Heart right ventricle (tissue), 16 donors: ENCODE measurements around the gene SELENOI. TPM values are rescaled to one million over a fixed set of nuclear protein-coding genes. Genes with fewer than 3 reads are reported as not detected.

Experiments
- ATAC-seq, 8 donors: fragments of 200-7000 bp; cut with Tn5 transposase; one replicate each; pipeline ENCODE4 v1.9.1; 2020; ENCODE audit warnings: mild to moderate bottlenecking in 8 of 8, moderate library complexity in 8 of 8, moderate number of reproducible peaks in 1 of 8
- DNase-seq, 2 donors: peaks; one replicate each; pipeline ENCODE4 v3.0.0-alpha.2; 2020
- H3K27ac ChIP-seq, 10 donors: fragments of 200-600 bp; sonication (generic) in 2 of 10; one replicate each; pipeline versions ENCODE4 v1.5.0 to v1.8.0; 2020 to 2022; ENCODE audit warnings: mild to moderate bottlenecking in 3 of 10
- H3K27me3 ChIP-seq, 7 donors: fragments of 200-600 bp; one replicate each; pipeline ENCODE4 v1.8.0; 2021 to 2022; ENCODE audit warnings: mild to moderate bottlenecking in 2 of 7
- H3K36me3 ChIP-seq, 9 donors: fragments of 200-600 bp; sonication (generic) in 1 of 9; one replicate each; pipeline versions ENCODE4 v1.5.0 to v1.8.0; 2020 to 2022; ENCODE audit warnings: mild to moderate bottlenecking in 2 of 9
- H3K4me1 ChIP-seq, 9 donors: fragments of 200-600 bp; sonication (generic) in 1 of 9; one replicate each; pipeline versions ENCODE4 v1.5.0 to v1.8.0; 2020 to 2022; ENCODE audit warnings: mild to moderate bottlenecking in 4 of 9
- H3K4me3 ChIP-seq, 10 donors: fragments of 200-600 bp; sonication (generic) in 2 of 10; one replicate each; pipeline versions ENCODE4 v1.5.0 to v1.8.0; 2020 to 2022; ENCODE audit warnings: mild to moderate bottlenecking in 7 of 10, moderate library complexity in 2 of 10
- H3K9me3 ChIP-seq, 11 donors: fragments of 200-600 bp in 10 of 11; sonication (generic) in 2 of 11; one replicate each; pipeline versions ENCODE4 v1.5.0 to v1.8.0; 2013 to 2022; ENCODE audit warnings: mild to moderate bottlenecking in 2 of 11, control low read depth in 1 of 11, moderate library complexity in 1 of 11
- WGBS, 2 donors: extraction: QIAGEN DNeasy Blood & Tissue Kit; methylation state at CpG; one replicate each; pipeline ENCODE4 v1.1.7; 2013; ENCODE audit warnings: inconsistent platforms in 1 of 2; 5-methylcytosine and 5-hydroxymethylcytosine counted together
- intact Hi-C, 10 donors: fragments of 100-400 bp; cut with DNase I; formaldehyde crosslinking; loops; one replicate each; pipeline versions ENCODE4 v1.11.1 to v1.14.2; 2022
- polyA plus RNA-seq, 2 donors: library from polyadenylated mRNA; stranded (reverse); fragments of 200-250 nt; gene quantifications; one replicate each; pipeline ENCODE4 v1.2.3, GENCODE V29; 2013
- total RNA-seq, 10 donors: library from RNA; stranded (reverse); fragmentation: NEBNext Ultra II Directional in 3 of 10; extraction: Animal tissue kit (Norgen Biotek cat#: 25700) in 3 of 10; gene quantifications; one replicate each; pipeline versions ENCODE4 v1.2.1 to v1.2.4, GENCODE V29; 2021 to 2023
- TF ChIP-seq, protein P1 (sequence below), 9 donors: fragments of 200-600 bp; sonication (generic) in 2 of 9; IDR thresholded peaks; one replicate each; pipeline versions ENCODE4 v1.5.0 to v1.8.0; 2021 to 2022; ENCODE audit warnings: antibody characterized with exemption in 9 of 9, mild to moderate bottlenecking in 5 of 9, moderate library complexity in 1 of 9
- donor health status: Arrhythmogenic right ventricular cardiomyopathy.
- donor health status: ischemic (EF 13 %, LVEDD 7.1; RV severe dilation, severe dysfunction).
- donor health status: healthy with polysubstance abuse.
- donor health status: DM: no; HTN: yes; CAD: no.
- donor health status: DM: no; HTN: no; CAD: no.
- donor health status: ischemic (EF 25% LVEDD 6.9; RV normal size, moderate dysfunction).
- donor health status: ischemic (EF 25% LVEDD 5.7; RV mildly dilated, moderate dysfunction).
- donor health status: healthy.
- donor health status: DM: yes; HTN: yes; CAD: no.
- donor health status: Ischemic cardiomyopathy.
- donor health status: ischemic (EF 35%, LVEDD 5.7; RV mildly dilated, moderate dysfunction).
- donor health status: nonischemic (EF 11% LVEDD 7.7; RV severe dilation, severe dysfunction).
- donor health status: DM: yes; HTN: yes; CAD: no.
- donor health status: PGD.
- donor health status: ischemic (EF 29% LVEDD 5.4; RV normal size, mild dysfunction).
- donor health status: nonischemic (EF 23%, LVEDD 6.1; RV moderate dilation, normal function).

Gene SELENOI
- total and polyA plus RNA-seq, 12 donors, result 2.4 to 15.8 (median 11.5) TPM

DNA sequence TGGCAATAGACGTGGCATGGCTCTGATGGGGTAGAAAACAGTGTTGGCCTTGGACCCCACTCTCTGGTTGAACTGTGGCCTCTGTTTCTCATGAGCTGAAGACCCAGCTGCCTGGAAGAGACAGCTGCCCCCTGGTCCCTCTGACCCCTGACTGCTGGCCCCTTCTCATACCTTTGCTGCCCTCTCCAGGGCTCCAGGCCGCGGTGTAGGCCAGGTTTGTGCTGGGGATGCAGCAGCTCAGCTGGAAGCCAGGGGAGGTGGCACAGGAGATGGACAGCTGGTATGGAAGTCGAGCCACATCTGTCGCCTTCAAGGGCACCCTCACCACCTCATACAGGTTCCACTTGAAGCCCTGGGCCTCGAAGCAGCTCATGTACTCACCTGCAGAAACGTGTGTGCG lies 31.7 kb upstream of the SELENOI start:
- ATAC-seq (peak in 1 of 8 donors; percentile 62), DNase-seq (no peak)
- no peak overlapping the region for H3K4me3 ChIP-seq
- no peaks in the 10 kb centered on the region for H3K9me3 ChIP-seq
- H3K36me3 ChIP-seq, result no peaks in the 10 kb centered on the region
- H3K27me3 ChIP-seq, result no peaks in the 10 kb centered on the region
- no peak overlapping the region for H3K27ac ChIP-seq
- no peaks in the 10 kb centered on the region for H3K4me1 ChIP-seq
- WGBS, 2 donors, result 76 to 78% methylated on average over 8 of the region's 8 CpGs
- TF ChIP-seq, protein P1, sequence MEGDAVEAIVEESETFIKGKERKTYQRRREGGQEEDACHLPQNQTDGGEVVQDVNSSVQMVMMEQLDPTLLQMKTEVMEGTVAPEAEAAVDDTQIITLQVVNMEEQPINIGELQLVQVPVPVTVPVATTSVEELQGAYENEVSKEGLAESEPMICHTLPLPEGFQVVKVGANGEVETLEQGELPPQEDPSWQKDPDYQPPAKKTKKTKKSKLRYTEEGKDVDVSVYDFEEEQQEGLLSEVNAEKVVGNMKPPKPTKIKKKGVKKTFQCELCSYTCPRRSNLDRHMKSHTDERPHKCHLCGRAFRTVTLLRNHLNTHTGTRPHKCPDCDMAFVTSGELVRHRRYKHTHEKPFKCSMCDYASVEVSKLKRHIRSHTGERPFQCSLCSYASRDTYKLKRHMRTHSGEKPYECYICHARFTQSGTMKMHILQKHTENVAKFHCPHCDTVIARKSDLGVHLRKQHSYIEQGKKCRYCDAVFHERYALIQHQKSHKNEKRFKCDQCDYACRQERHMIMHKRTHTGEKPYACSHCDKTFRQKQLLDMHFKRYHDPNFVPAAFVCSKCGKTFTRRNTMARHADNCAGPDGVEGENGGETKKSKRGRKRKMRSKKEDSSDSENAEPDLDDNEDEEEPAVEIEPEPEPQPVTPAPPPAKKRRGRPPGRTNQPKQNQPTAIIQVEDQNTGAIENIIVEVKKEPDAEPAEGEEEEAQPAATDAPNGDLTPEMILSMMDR (IDR thresholded peaks at IDR 0.05), result peak in 1 of 9 donors; percentile 31
- intact Hi-C loops, result no loop called here

DNA sequence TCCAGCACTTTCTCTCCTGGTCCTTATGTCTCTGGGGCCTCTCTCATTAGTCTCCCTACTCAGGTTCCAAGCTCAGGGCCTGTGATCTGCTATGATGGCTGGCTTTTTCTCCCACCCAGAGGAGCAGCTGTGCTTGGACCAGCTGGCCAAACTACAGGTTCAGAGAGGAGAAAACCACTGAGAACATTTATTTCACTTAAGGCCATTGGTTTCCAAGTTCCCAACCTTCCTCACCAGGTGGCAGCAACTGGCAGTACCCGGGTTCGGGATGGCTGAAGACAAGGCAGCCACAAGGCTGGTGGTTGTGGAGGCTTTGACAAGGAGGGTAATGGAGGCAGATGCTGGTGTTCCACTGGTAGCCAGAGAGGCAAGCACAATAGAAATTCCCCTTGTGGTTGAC lies 29.9 kb upstream of the SELENOI start:
- peaks cover 0 to 4% (median 0%) of the 10 kb centered on the region in 7 donors for H3K27me3 ChIP-seq
- 59 to 75% methylated on average over 2 of the region's 2 CpGs for WGBS, 2 donors
- TF ChIP-seq, protein P1 (IDR thresholded peaks at IDR 0.05), result no peak
- no peaks in the 10 kb centered on the region for H3K4me1 ChIP-seq
- ATAC-seq, result no peak
- intact Hi-C loops, result no loop called here
- H3K36me3 ChIP-seq, result no peaks in the 10 kb centered on the region
- no peak overlapping the region for H3K4me3 ChIP-seq
- H3K27ac ChIP-seq, result no peak overlapping the region
- DNase-seq, result no peak
- H3K9me3 ChIP-seq, result no peaks in the 10 kb centered on the region

DNA sequence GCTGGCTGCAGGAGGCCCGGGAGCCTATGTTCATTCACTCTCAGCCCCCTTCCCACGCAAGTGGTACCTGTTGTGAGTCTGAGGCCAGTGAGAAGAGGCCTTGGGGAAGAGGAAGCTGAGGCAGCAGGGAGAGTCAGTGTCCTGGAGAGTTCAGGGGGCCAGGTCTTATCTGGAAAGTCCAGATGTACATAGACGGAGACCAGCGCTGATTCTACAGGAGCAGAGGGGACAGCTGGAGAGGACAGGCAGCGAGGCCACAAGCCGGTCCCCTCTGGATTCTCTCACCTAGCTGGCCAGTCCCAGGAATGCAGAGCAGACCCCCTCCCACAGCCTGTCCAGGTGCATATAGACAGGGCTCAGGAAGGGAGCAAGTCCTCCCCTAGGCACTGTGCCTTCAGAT lies 29.1 kb upstream of the SELENOI start:
- intact Hi-C loops, result no loop called here
- Histone ChIP-seq H3K36me3 (no peaks in the 10 kb centered on the region), H3K4me3 (no peak overlapping the region), H3K27ac (no peak overlapping the region), H3K27me3 (peaks cover 0 to 4% (median 0%) of the 10 kb centered on the region in 7 donors), H3K4me1 (no peaks in the 10 kb centered on the region), H3K9me3 (no peaks in the 10 kb centered on the region)
- TF ChIP-seq, protein P1 (IDR thresholded peaks at IDR 0.05), result no peak
- DNase-seq (no peak), ATAC-seq (no peak)
- 73 to 81% methylated on average over 6 of the region's 6 CpGs for WGBS, 2 donors

DNA sequence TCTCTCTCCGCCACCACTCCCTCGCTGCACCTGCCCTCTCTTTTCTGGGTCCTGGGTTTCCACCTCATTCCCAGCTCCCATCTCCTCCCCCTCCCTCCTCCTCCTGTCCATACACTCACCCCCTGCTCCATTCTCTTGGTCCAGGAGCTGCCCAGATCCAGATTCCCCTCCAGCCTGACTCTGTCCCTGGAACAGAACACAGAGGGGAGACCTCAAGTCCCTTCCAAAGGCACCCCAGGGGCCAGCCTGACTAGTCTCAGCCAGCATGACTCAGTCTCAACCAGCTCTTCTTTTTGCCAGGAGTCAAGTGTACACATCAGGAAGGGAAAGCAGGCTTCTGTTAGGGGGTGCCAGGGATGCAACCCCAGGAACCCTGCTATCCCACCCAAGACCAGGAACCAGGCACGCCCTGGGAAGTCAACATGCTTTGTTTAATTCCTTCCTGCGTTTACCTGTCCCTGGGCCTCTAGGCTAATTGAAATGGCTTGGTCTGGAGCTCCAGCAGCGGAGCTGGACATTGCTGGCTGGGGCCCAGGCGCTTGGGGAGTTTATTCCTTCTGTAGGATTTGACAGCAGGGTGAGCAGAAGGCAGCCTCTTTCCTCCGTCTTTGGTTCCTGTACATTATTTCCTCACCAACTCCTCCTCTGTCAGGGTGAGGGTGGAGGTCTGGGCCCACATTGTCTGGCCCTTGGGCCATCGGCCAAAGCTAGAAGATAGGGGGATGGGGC lies 28.4 kb upstream of the SELENOI start:
- ATAC-seq (no peak), DNase-seq (no peak)
- TF ChIP-seq, protein P1 (IDR thresholded peaks at IDR 0.05), result no peak
- Histone ChIP-seq H3K27me3 (peaks cover 0 to 4% (median 0%) of the 10 kb centered on the region in 7 donors), H3K4me3 (no peak overlapping the region), H3K27ac (no peak overlapping the region), H3K4me1 (no peaks in the 10 kb centered on the region), H3K9me3 (no peaks in the 10 kb centered on the region), H3K36me3 (no peaks in the 10 kb centered on the region)
- intact Hi-C loops, result no loop called here
- 87 to 92% methylated on average over 8 of the region's 8 CpGs for WGBS, 2 donors
